CD4-positive, alpha-beta T cell treated with Interleukin-15 for 1 hour (primary cell): ENCODE measurements around the gene ASPM.

ENCODE experiments used
- DNase-seq: peaks from one replicate; pipeline ENCODE4 v3.0.0-alpha.2; 2020

The ASPM gene

GRCh38 chr1:197146101-197147095 lies at the start of gene ASPM:
ASPM (minus strand) TSS chr1:197146669; CDS start chr1:197146437, 232 bp downstream.
- DNase-seq = peak; percentile 95

GRCh38 chr1:197195100-197195499 lies 48.6 kb upstream of the ASPM start:
- no peak for DNase-seq

- no peak for DNase-seq
These were observed 37.7 kb upstream of the ASPM start for GRCh38 chr1:197184190-197184589.

GRCh38 chr1:197183195-197183748 lies 36.8 kb upstream of the ASPM start:
- DNase-seq = no peak

GRCh38 chr1:197182716-197183115 lies 36.2 kb upstream of the ASPM start:
- DNase-seq = no peak

- no peak for DNase-seq
These were observed 35.5 kb upstream of the ASPM start for GRCh38 chr1:197181982-197182381.

- DNase-seq = no peak
These were observed 33.9 kb upstream of the ASPM start for GRCh38 chr1:197180252-197180878.

GRCh38 chr1:197178998-197179397 lies 32.5 kb upstream of the ASPM start:
- no peak for DNase-seq

GRCh38 chr1:197174818-197175217 lies 28.3 kb upstream of the ASPM start:
- DNase-seq = no peak

GRCh38 chr1:197173571-197174507 lies 27.4 kb upstream of the ASPM start:
- no peak for DNase-seq

GRCh38 chr1:197171531-197171930 lies 25.1 kb upstream of the ASPM start:
- no peak for DNase-seq

- no peak for DNase-seq
These were observed 24.1 kb upstream of the ASPM start for GRCh38 chr1:197170538-197170937.

- no peak for DNase-seq
These were observed 13.0 kb upstream of the ASPM start for GRCh38 chr1:197159461-197159860.

- no peak for DNase-seq
These were observed 10.2 kb upstream of the ASPM start for GRCh38 chr1:197156692-197157091.

- no peak for DNase-seq
These were observed 6.2 kb upstream of the ASPM start for GRCh38 chr1:197152662-197153061.

- DNase-seq = no peak
These were observed 4.7 kb upstream of the ASPM start for GRCh38 chr1:197151185-197151584.

GRCh38 chr1:197150336-197151005 lies 4.0 kb upstream of the ASPM start:
- no peak for DNase-seq

GRCh38 chr1:197149340-197149739 lies 2.9 kb upstream of the ASPM start:
- DNase-seq = no peak

- no peak for DNase-seq
These were observed 934 bp downstream of the ASPM start for GRCh38 chr1:197145446-197146024.

GRCh38 chr1:197144570-197145325 lies 1.7 kb downstream of the ASPM start:
- no peak for DNase-seq

- no peak for DNase-seq
These were observed 3.2 kb downstream of the ASPM start for GRCh38 chr1:197143276-197143675.
